ENCODE measurements around the gene PKIG. TPM values are rescaled to one million over a fixed set of nuclear protein-coding genes. Genes with fewer than 3 reads are reported as not detected.

The PKIG gene
- total and polyA plus RNA-seq, 2 of the 8 experiments (the other 6 are each of a cell fraction or from before 2014, with no cell fraction given), result 26.7 to 34.3 TPM

DNA sequence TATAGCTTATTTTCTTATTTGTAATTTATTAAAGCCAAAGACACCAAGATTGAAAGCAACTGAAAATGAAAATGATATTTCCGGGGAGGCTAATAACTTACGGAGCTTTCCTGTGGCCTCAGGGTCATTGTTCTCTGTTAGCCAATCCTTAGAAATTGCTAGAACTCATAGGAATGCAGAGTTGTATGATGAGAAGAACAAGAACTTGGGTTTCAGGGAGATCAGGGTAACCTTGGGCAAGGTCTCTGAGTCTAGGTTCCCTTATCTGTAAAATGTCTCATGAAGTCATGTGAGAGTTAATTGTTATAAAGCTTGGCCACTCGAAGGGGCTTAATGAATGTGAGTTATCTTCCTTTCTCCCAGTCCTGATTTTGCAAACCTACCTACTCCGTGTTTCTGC is 40.4 kb upstream of the PKIG start (continued):
- no peak for TF ChIP-seq FOSL1 (IDR thresholded peaks at IDR 0.05; ENCODE audit: insufficient read depth, low read depth, low read length)
